T-helper 22 cell (primary cell): ENCODE results near the gene COIL.

ENCODE experiments used
- DNase-seq: peaks from one replicate; pipeline ENCODE4 v3.0.0-alpha.2; 2020; ENCODE audit warnings: low read depth

Gene COIL

GRCh38 chr17:56935461-56935860 lies 25.4 kb downstream of the COIL start:
- no peak for DNase-seq

DNA sequence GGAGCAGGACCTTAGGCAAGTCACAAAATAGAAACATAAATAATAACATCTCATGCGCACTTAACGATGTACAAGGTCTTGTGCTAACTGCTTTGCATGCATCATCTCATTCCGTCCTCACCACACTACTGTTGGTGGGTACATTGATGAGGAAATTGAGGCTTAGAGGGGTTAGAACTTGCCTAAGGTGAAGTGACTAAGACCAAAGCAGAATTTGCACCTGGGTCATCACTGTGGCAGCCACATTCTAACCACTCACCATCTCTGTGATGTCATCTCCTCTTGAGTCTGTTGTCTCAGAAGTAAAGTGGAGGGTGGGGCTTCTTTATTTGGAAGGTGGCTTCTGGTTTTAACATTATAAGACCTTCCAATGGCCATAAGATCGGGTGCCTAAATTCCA lies 26.6 kb downstream of the COIL start:
- DNase-seq, result no peak

DNA sequence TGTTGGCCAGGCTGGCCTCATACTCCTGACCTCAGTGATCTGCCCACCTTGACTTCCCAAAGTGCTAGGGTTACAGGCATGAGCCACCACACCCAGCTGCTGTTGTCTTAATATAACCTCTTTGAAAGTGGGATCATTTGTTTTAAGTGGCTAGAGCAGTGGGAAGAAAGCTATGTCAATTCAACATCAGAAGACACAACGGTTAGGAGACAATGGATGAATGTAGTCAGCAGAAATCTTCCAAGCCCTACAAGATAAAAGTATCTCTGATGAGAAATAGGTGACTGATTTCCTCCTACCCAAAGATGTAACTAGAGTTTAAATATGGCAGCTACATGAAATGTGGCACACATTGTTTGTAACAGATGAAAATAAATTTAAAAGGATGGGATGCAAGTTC lies 27.0 kb downstream of the COIL start:
- DNase-seq, result no peak

DNA sequence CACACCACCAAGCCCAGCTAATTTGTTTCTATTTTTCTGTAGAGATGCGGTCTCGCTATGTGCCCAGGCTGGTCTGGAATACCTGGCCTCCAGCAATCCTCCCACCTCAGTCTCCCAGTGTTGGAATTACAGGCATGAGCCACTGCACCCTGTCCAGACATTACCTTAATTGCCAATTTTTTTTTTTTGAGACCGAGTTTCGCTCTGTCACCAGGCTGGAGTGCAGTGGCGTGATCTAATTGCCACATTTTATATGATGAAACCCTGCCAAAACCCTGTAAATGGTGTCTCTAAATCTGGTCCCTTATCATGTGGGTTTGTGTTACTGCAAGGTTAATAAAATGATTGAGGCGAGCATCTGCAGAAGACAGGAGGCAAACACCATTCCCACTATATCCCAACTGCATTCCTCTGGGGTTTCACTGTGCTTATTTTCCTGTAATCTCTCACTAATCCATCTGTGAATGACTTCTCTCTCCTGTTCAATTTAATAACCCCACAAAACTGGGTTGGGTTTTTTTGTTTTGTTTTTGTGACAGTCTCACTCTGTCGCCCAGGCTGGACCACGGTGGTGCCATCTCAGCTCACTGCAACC lies 27.6 kb downstream of the COIL start:
- DNase-seq, result no peak

DNA sequence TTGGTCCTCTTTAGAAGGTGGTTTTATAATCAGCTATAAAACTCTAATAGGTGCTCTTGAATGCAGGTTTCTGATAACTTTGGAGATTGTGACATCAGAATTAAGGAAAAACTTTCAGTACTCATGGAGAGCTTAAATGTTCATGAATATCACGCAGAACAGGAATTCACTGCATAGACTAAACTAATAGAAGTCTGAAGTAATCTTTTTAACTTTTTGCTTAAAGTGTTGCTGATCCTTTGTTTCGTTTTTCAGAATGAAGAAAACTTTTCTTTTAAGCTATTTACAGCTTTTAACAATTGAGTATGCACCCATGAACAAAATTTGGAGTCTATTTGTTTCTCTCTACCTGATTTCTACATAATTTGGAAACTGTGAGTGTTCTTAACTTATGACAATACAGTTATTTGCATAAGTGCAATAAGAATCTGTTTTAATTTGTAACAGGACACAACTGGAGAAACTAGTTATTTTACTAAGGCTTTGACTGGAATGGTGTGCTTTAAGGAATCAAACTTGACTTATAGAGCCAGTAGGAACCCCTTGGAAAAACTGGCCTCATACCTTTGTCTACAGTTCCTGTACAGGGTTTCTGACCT lies 30.0 kb downstream of the COIL start:
- DNase-seq, result no peak

GRCh38 chr17:56929362-56929969 lies 31.4 kb downstream of the COIL start:
- DNase-seq, result no peak

- no peak for DNase-seq
These were observed 32.3 kb downstream of the COIL start for GRCh38 chr17:56928586-56928985.

- no peak for DNase-seq
These were observed 34.1 kb downstream of the COIL start for GRCh38 chr17:56926704-56927103.

DNA sequence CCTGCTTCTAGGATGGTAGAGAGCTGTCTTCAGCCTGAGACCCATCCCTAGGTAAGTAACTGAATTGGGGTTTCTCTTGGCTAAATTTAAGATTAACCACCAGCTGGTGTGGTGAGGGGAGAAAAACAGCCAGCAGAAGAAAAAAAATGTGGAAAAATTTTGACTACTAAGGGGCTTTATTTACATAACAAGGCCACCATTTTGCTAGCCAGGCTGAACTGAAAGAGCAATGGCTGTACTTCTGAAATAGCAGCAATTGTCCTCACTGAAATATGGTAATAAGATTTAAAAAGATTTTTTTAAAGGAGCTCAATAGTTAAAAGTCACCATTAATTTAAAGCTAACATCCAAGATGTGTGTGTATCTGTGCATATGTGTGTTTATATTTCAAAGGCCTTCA lies 34.6 kb downstream of the COIL start:
- no peak for DNase-seq

DNA sequence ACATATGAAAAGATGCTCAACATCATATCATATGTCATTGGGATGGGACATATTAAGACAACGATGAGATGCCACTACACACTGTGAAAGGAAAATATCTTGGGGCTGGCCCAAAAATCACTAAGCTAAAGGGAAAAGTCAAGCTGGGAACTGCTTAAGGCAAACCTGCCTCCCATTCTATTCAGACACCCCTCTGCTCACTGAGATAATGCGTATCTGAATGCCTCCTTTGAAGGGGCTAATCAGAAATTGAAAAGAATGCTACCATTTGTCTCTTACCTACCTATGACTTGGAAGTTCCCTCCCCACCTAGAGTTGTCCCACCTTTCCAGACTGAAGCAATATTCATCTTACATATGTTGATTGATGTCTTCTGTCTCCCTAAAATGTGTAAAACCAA lies 35.8 kb downstream of the COIL start:
- no peak for DNase-seq

DNA sequence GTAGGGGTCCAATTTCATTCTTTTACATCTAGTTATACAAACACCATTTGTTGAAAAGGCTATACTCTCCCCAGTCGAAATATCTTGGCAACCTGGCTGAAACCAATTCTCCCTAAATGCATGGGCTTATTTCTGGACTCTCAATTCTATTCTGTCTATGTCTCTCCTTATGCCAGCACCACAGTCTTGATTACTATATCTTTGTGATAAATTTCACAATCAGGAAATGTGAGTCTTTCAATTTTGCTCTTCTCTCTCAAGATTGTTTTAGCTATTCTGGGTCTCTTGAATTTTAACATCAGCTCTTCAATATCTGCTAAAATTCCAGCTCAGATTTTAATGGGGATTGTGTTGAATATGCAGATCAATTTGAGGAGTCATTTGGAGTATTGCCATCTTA lies 41.1 kb downstream of the COIL start:
- DNase-seq, result no peak

DNA sequence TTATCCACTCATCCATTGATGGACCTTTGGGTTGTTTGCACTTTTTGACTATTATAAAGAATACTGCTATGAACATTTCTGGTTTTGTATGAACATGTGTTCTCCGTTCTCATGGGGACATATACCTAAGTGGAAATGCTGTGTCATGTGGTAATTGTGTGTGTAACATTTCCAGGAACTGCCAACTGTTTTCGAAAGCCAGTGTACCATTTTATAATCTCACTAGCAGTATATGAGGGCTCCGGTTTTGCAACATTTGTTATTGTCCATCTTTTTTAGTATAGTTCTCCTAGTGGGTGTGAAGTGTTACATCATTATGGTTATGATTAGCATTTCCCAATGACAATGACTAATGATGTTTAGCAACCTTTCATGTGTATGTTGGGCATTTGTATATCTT lies 41.9 kb downstream of the COIL start:
- no peak for DNase-seq

DNA sequence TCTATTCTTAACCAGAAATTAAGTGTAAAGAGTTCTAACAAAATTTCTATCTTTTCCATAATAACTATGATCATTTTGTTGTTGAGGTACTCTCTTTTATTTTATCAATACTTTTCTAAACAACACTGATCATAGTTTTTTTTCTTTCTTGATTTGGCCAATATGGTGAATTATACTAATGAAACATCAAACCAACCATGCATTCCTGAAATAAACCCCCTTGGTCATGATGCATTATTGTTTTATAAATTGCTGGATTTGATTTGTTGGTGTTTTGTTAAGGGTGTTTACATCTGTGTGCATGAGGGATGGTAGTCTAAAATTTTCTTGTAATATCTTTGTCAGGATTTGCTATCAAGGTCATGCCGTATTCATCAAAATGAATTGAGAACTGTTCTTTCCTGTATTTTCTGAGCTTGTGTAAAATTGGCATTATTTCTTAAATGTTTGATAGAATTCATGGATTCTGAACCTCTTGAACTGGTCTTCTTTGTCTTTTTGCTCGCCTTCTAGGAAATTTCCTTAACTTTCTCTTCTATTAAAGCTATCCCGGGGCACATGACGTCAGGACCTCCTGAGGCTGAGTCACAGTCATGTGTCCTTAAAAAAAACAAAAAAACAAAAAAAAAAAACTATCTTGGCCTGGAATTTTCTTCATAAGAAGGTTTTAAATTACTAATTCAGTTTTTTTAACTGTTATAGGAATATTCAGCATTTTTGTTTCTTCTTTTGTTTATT lies 43.1 kb downstream of the COIL start:
- no peak for DNase-seq

DNA sequence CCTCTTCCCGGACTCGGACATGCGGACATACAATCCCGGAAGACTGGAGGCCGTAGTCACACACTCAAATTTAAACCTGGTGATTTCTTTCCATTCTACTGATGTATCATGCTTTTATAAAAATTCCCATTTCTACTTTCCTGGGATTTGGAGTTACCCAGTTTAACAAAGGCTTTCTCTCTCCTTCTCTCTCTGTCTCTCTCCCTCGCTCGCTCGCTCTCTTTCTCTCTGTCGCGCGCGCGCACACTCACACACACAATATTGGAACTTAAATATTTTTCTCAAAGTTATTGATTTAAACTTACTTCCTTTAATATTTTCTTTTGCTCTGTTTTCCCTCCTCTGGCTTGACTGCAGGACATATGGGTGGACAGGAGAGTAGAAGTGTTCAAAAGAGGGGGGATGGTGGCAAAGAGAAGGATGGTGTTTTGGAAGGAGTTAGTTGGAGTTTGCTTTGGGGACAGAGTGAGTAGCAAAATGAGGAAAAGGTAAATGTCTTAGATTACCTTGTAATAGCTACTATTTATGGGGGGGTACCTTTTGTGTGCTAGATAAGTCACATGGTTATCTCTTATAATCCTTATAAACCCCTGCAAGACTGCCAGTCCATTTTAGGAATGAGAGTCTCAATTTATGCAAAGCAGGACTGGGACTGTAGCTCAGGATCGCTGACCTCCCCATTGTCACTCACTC lies 46.1 kb downstream of the COIL start:
- DNase-seq, result no peak

DNA sequence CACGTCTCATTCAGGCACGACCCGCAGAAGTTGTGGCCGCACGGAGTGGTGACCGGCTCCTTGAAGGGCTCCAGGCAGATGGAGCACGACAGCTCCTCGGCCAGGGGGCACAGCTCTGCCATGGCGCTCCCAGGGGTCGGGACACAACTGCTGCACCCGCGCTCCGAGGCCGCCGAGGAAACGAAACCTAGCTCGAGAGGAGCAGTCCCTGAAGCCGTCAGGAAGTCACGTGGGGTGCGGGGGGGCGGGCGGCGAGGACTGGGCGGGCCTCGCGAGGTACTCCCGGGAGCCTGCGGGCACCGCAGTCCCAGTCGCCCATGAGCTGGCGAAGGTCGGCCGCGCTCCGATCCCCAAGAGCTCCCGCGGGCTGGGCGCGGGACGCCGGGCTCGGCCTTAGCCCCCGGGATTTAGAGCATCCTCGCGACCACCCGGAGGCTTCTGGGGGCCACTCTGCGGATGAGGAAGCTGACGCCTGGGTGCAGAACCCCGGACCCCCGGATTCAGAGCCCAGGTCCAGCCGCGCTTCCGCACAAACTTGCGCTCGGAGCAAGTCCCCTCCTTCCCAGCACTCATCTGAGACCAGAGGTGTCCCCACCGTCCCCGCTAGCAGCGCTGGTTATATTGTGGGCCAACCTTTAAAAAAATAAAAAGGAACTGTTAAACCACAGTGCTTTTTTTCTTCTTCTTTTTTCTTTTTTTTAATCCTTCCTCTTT lies 46.8 kb downstream of the COIL start, which contains the start of gene TRIM25:
TRIM25 (minus strand) TSS at position 183 of the 714 bp plus-strand sequence; CDS start at position 122, 61 bp downstream.
- DNase-seq, result peak; percentile 88

GRCh38 chr17:56913353-56913866 lies 47.4 kb downstream of the COIL start:
- no peak for DNase-seq

GRCh38 chr17:56913000-56913311 lies 47.9 kb downstream of the COIL start:
- no peak for DNase-seq

DNA sequence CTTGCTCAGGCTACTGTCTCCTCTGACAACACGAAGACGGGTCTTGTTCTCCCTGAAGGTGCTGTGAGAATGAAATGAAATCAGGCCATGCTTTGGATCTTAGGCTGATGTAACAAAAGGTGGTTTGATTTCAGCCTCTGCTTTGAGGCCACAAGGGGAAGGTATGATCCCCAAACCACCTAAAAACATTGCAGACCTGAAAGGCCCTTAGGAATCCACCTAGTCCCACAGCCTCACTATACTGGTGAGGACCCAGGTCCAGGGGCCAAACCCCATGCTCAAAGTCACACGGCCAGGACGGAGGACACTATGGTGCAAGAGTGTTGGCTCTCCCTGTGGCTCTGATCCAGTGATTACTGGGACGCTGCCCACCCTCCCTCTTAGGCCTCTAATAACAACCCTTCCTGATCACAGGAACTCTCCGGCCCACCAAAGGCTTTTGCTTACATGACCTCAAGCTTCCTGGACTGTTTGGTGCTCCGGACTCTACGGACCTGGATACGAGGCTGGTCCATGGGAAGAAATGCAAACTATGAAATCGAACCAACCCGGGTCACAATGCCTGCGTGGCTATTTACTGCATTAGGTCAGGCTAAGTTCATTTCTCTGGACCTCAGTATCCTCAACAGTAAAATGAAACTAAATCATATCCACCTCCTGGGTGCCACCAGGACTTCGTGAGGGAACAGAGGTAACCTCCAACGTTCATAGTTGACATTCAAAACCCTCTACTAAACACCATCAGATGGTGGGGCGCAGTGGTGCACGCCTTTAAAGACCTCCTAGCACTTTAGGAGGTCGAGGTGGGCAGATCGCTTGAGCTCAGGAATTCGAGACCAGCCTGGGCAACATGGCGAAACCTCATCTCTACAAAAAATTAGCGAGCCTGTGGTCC lies 48.5 kb downstream of the COIL start:
- no peak for DNase-seq

DNA sequence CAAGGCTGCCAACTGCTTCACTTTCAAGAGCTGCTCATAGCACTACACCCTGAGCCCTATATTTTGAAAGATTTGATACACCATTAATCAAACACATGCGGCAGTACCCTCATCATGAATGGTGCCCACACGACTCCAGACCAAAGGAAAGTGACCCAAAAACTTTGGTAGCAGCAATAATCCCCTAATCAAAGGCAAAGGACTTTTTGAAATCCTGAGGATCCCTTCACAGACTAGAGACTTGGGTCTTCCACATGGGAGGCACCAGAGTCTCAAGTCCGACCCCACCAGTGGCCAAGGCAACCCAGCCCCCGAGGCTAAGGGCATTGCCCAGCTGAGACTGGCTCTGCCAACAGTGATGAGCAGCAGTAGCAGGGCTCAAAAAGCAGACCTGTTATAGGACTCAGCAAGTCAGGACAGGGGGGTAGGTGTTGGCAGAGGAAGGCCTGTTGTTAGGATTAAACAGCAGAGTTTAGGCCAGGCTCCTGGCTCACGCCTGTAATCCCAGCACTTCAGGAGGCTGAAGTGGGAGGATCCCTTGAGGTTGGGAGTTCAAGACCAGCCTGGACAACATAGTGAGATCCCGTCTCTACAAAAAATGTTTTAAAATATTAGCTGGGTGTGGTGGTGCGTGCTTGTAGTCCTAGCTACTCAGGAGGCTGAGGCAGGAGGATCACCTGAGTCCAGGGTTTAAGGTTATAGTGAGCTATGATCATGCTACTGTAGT lies 50.2 kb downstream of the COIL start:
- no peak for DNase-seq
